ENCODE results near the gene ZNF593OS. TPM values are rescaled to one million over a fixed set of nuclear protein-coding genes. Genes with fewer than 3 reads are reported as not detected.

ZNF593OS gene
- polyA plus RNA-seq, 1 donor from 2014 or later: not detected

- Histone ChIP-seq H2AFZ (ENCODE audit: low read depth, low read length) (no peak overlapping the region), H3K36me3 (ENCODE audit: insufficient read depth, low read length) (peaks cover 6% of the 10 kb centered on the region), H3K9ac (ENCODE audit: low read length) (no peak overlapping the region), H3K4me2 (ENCODE audit: low read length) (no peak overlapping the region), H4K20me1 (ENCODE audit: insufficient read depth) (no peaks in the 10 kb centered on the region), H3K9me3 (ENCODE audit: low read length) (no peaks in the 10 kb centered on the region), H3K27me3 (ENCODE audit: insufficient read depth, low read depth, low read length) (no peaks in the 10 kb centered on the region), H3K9me2 (ENCODE audit: insufficient read depth, low read length) (no peaks in the 10 kb centered on the region), H3K4me3 (ENCODE audit: low read length) (no peak overlapping the region), H3K27ac (ENCODE audit: low read length) (no peak overlapping the region), H3F3A (ENCODE audit: insufficient read depth, low read length, poor library complexity, severe bottlenecking) (no peaks in the 10 kb centered on the region), H3K79me2 (replicated peaks; ENCODE audit: insufficient read depth, low read length) (no peaks in the 10 kb centered on the region)
- TF ChIP-seq, protein P1, sequence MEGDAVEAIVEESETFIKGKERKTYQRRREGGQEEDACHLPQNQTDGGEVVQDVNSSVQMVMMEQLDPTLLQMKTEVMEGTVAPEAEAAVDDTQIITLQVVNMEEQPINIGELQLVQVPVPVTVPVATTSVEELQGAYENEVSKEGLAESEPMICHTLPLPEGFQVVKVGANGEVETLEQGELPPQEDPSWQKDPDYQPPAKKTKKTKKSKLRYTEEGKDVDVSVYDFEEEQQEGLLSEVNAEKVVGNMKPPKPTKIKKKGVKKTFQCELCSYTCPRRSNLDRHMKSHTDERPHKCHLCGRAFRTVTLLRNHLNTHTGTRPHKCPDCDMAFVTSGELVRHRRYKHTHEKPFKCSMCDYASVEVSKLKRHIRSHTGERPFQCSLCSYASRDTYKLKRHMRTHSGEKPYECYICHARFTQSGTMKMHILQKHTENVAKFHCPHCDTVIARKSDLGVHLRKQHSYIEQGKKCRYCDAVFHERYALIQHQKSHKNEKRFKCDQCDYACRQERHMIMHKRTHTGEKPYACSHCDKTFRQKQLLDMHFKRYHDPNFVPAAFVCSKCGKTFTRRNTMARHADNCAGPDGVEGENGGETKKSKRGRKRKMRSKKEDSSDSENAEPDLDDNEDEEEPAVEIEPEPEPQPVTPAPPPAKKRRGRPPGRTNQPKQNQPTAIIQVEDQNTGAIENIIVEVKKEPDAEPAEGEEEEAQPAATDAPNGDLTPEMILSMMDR (IDR thresholded peaks at IDR 0.05; ENCODE audit: poor library complexity, severe bottlenecking): no peak
- no peak for TF ChIP-seq REST (IDR thresholded peaks at IDR 0.05; ENCODE audit: borderline replicate concordance)
- TF ChIP-seq EP300 (conservative IDR thresholded peaks at IDR 0.05; ENCODE audit: poor library complexity, severe bottlenecking): no peak
- TF ChIP-seq POLR2AphosphoS5 (IDR thresholded peaks at IDR 0.05): no peak
- TF ChIP-seq MXI1 (conservative IDR thresholded peaks at IDR 0.05; ENCODE audit: poor library complexity, severe bottlenecking): no peak
- TF ChIP-seq SMC3 (conservative IDR thresholded peaks at IDR 0.05; ENCODE audit: poor library complexity): no peak
Observed at GRCh38 chr1:26119892-26120608, 51.6 kb downstream of the ZNF593OS start.

Other genes starting within 250 kb of the ZNF593OS start
- gene PAFAH2, start 173.8 kb downstream of the ZNF593OS start, polyA plus RNA-seq: 7.9 and 10.4 TPM in 2 replicates
- 2.0 and 2.7 TPM in 2 replicates for gene EXTL1, start 150.1 kb downstream of the ZNF593OS start, polyA plus RNA-seq
- 0.28 and 0.46 TPM in 2 replicates for gene SLC30A2, start 125.7 kb downstream of the ZNF593OS start, polyA plus RNA-seq
- gene TRIM63, start 104.2 kb downstream of the ZNF593OS start, polyA plus RNA-seq: not detected in 2 replicates
- gene PDIK1L, start 60.0 kb downstream of the ZNF593OS start, polyA plus RNA-seq: 41.3 and 44.9 TPM in 2 replicates
- gene FAM110D, start 12.8 kb downstream of the ZNF593OS start, polyA plus RNA-seq: 0.31 and 0.48 TPM in 2 replicates
- not detected in 2 replicates for gene C1orf232, start 2.9 kb downstream of the ZNF593OS start, polyA plus RNA-seq
- 20.2 and 25.0 TPM in 2 replicates for gene ZNF593, start 1.9 kb downstream of the ZNF593OS start, polyA plus RNA-seq
- 2.2 and 7.8 TPM in 2 replicates for gene CNKSR1, start 5.7 kb upstream of the ZNF593OS start, polyA plus RNA-seq
- gene CATSPER4, start 18.8 kb upstream of the ZNF593OS start, polyA plus RNA-seq: not detected in 2 replicates
- gene CEP85, start 62.4 kb upstream of the ZNF593OS start, polyA plus RNA-seq: 20.5 and 26.2 TPM in 2 replicates
- gene SH3BGRL3, start 108.3 kb upstream of the ZNF593OS start, polyA plus RNA-seq: 7.5 and 12.8 TPM in 2 replicates
- gene UBXN11, start 134.8 kb upstream of the ZNF593OS start, polyA plus RNA-seq: 18.5 and 19.4 TPM in 2 replicates
- not detected in 2 replicates for gene CD52, start 146.1 kb upstream of the ZNF593OS start, polyA plus RNA-seq
- gene CRYBG2, start 182.3 kb upstream of the ZNF593OS start, polyA plus RNA-seq: 0.18 and 2.5 TPM in 2 replicates
- gene ZNF683, start 200.9 kb upstream of the ZNF593OS start, polyA plus RNA-seq: not detected in 2 replicates
- gene LIN28A, start 239.0 kb upstream of the ZNF593OS start, polyA plus RNA-seq: 0.94 and 1.0 TPM in 2 replicates

Measured in neural cell (in vitro differentiated cells).